GM15510 (cell line): ENCODE data around the gene COL5A1.

ENCODE experiments used
- POLR2A ChIP-seq: IDR thresholded peaks from 3 replicates; pipeline ENCODE4 v1.6.1; 2011; ENCODE audit warnings: borderline replicate concordance; ENCODE audit not compliant: insufficient read length; ENCODE audit errors: extremely low read depth

Gene COL5A1

DNA sequence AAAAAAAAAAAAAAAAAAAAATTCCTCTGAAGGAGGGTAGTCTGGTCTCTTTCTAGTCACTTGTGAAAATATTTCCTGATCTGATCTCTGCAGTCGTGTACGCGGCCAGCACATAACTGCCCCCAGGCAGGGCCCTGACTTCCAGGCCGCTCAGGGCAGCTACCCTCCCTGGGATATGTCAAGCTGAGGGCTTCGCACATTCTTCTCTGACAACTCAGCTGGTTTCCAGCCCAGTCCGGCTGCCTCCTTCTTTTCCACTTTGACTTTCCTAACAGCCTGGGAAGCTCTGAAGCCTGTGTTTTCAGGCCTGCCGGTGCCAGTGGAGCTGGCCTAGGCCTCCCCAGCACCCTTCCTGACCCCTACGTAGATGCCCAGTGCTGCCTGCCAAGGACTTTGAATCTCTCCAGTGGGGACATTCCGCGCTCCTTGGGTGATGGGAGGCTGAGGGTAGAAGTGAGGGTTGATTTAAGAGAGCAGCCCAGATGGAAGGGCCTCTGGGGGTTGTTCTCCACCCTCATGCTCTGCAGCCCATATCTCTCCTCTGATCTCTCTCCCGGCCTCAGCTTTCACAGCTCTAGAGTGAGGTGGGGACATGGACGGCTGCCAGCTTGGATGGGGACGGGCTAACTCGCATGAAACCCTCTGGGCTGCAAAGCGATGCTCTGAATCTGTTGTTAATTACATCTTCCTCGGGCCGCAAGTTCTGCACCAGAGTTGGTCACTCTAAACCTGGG lies 20.7 kb downstream of the COL5A1 start:
- no peak for TF ChIP-seq POLR2A

DNA sequence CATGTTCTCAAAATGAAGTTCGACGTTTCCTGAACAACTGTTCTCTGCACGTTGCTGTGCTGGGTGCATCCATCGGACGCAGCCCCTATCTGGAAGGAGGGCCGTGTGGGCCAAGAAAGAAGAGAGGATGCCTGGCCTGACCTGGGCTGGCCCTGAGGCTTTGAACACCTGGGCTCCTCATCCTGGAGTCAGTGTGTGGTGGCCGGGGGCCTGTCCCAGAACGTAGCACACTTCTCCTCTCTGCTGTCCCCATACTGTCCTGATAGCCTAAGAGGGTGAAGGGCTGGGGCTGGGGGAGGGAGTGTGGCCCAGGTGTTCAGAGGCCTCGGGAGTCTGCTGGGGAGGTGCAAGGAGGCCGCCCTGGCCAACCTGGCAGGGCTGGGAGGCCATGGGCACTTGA lies 21.5 kb downstream of the COL5A1 start:
- TF ChIP-seq POLR2A, result no peak

DNA sequence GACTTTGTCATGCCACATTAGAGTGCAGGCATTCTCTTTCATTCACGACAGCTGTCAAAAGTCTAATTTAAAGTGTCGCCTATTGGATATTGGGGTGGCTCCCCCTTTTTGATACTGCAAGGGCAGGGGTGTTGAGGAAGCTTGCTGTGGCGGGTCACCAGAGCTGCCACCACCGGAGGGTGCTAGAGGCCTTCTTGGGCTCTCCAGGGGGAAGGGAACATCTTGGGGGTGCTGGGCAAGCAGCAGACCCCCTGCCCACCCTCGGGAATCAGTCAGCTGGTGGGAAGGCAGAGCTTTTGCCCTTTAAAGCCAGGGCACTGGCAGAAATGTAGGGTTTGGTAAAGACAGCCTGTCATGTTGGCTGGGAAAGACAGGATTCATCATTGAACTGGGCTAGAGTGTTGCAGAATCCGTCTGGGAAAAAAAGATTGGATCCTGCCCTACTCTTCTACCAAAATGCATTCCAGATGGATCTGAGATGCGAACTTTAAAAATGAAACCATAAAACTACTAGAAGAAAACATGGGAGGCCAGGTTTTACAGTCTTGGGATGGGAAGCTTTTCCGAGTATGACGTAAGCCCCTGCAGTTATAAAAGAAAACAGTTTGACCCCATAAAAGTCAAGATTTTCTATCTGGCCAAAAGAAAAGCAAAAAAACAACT lies 22.3 kb downstream of the COL5A1 start:
- TF ChIP-seq POLR2A, result no peak

DNA sequence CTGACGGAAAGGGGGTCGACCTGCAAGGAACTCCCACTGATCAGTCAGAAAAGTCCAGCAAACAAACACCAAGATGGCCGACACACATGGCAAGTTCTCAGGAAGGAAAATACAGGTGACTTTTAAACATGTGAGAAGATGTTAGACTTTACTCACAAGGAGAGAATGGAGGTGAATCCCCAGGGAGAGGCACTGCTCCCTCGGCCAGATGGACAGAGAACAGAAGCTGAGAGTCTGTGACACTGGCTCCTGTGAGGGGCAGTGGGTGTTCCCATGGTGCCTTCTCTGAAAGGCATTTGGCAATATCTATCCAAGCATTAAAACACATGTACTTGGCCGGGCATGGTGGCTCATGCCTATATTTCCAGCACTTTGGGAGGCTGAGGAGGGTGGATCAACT lies 22.8 kb downstream of the COL5A1 start:
- TF ChIP-seq POLR2A, result no peak

DNA sequence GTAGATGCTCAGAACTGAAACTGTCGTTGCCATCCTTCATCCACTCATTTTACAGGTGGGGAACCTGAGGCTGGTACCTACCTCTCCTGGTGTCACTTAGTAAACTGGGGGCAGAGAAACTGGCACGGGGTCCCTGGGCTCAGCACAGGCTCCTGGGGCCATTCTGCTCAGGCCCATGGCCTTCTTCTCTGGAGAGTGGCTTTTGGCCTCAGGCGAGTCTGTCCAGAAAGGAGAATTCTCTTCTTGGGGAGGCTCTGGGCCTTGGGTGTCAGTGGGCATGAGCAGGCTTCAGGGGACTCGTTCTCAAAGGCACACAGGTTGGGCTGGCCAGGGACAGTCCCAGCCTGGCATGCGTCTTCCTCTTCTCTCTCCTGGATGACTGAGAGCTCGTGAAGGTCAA lies 24.6 kb downstream of the COL5A1 start:
- no peak for TF ChIP-seq POLR2A

DNA sequence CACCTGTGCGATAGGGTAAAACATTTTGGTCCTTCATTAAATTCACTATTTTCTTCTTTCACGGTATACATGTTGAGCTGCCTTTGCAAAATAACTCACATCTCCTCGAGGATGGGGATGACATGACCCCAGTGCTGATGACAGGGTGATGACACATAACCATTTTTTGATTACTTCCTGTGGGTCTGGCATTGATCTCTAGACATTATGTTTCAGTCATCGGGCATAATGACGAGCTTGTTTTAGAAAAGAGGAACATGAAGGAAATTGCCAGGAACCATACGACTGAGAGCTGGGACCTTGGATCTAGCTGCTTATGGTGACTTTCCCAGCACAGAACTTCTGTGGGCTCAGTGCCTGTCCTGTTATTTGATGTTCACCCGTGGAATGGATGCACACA lies 25.2 kb downstream of the COL5A1 start:
- TF ChIP-seq POLR2A, result no peak

DNA sequence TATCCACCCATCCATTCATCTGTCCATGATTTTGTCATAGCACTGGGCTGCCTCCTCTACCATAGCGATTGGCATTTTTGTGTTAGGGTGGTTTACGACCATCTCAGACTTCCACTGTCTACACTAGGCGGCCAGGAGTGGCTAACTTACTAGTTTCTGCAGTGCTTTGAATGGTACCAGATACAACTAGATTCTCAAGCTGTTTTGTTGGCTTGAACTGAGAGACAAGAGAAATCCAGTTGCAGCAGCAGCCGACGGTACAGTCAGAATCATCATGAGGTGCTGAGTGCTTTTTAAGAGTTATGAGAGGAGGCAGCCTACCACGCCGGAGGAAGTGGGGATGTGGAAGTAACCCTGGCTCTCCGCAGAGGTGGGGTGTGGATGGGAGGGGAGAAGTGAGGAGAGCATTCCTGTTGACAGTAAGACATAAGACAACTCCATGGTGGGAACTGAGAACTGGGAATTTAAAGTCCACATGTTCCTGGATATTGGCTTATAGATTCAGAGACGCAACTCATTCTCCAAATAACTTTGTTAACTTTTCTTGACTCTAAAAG lies 27.9 kb downstream of the COL5A1 start:
- TF ChIP-seq POLR2A, result no peak

DNA sequence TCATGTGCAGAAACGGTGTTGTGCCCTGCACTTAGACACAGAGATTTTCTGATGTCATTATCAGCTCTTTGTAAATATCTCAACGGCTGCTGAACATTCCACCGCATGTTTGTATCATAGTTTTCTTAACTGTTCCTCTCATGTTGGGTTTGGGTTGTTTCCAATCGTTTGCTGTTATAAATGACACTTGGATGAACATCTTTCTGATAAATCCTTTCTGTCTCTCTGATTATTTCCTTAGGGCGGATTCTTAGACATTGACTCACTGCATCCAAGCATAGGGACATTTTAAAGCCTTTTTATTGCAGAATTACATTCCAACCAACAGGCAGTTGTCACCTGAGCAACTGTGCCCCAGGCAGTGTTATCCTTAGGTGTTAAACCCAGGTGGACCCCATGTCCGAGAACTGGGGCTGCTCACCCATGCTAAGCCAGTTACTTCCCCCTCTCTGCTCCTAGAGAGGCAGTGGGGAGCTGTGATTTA lies 28.5 kb downstream of the COL5A1 start:
- TF ChIP-seq POLR2A, result no peak

DNA sequence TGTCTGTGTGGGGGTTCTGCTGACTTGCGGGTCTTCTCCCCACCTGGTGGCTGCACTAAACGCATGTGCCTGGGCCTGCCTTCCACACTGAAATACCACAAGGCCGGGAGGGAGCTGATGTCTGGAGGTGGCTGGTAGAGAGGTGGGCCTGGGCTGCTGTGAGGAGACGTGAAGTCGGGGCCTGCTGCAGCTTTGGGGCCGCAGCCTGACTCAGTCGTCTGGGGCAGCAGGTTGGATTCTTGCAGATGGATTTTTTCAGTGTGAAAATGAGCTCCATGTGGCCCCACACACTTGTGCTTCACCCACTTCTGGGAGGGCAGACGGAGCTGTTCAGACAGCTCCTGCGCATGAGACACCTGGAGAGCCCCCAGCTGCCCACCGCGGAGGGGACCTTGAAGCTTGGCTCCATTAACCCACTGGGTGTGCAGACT lies 29.3 kb downstream of the COL5A1 start:
- no peak for TF ChIP-seq POLR2A

DNA sequence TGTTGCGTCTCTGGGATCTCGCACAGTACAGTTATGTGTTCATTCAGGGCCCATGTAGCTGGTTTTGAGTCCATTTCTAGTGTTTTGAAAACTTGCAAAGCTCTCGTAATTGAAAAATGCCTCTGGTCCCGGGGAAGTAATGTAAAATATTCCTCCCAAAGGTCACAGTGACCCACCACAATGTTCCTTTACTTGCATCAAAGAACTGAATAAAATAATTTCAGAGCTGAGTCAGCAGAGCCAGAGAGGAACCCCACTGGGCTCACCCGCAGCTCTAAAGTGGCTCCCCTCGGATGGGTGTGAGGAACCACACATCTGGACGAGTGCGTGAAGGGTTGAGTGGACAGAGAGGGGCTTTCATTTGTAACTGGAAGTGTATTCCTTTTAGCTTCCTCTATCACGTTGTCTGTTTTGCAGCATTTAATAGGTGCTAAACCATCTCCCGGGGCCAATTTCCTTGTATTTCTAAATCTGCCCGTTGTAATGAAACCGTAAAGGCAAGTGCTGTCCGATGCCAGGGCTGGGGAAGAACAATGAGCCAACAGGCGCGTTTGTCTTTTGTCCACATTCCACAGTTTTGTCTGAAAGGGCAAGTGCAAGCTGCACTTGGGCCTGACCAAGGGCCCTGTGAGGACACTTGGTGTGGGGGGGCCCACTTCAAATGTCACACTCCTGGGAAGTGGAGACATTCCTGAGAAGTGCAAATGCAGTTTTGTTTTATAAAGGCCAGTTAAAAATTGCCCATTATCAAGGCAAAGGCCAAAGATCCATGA lies 29.9 kb downstream of the COL5A1 start:
- no peak for TF ChIP-seq POLR2A

DNA sequence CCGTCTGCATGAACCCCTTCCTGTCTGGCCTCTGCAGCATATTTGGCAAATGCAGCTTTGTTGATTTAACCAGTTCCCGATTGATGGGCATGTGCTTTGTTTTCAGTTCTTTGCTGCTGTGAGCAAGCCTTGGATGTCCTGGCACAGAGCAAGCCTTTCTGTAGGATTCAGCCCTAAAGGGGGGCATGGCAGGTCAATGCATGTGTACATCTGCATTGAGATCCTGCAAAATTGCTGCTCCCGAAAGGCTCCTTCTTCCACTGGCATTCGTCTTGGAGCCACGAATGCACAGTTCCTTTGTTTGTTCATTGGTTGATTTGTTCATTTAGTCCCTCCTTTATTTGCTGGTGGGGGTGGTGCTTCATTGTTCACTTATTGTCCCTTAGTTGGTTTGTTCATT lies 34.8 kb downstream of the COL5A1 start:
- no peak for TF ChIP-seq POLR2A

DNA sequence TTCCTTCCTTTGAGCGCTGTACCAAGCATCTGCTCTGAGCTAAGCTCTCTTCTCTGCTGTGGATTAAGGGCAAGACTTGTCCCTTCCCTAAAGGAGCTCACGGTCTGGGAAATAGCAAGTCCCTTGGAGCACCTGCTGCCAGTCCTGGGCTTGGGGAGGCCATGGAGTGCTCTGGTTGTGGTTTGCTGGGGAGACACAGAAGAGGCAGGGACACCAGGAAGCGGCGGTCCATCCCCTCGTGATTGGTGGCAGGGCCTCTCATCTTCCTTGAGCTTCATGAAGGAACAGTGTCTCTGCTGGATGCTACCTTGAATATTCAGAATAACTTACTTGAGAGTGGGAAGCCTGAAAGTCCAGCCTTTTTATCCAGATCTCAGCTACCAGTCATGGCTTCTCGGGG lies 35.3 kb downstream of the COL5A1 start:
- TF ChIP-seq POLR2A, result no peak

DNA sequence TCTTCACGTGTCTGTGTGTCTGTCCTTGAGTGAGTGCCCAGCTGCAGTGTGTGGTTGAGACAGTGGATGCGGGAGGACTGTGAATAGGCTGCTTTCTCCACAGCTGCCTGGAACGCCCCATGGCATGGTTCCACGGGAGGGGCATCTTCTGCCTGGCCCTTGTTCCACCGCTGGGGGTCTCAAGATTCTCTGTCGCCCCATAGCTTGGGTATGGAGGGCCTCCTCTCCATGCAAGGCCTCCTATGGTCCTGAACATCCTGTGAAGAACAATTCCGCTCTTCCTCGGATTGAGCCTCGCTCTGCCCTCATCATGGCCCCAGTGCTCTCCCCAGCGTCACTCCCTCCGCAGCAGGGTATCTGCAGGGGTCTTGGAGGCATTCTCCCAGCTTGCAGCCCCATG lies 36.1 kb downstream of the COL5A1 start:
- TF ChIP-seq POLR2A, result no peak

DNA sequence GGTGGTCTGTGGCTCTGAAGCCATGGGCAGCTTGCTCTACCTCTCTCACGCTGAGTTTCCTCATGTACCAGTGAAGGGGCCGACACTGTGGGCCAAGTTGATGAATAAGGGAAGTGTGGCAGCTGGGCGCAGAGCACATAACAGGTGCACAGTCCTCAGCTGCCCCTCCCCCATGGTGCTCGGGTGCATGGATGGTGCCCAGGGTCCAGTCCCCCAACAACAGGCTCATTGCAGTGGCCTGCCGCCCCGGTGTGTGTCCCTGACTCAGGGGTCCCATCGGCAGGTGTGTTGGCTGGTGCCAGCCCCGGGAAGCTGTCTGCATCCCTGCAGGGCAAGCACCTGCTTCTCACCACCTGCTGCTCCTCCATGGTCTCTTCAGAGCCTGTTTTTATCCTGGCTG lies 36.6 kb downstream of the COL5A1 start:
- no peak for TF ChIP-seq POLR2A
